GM23338 (cell line): ENCODE data around the gene GRIFIN. TPM values are rescaled to one million over a fixed set of nuclear protein-coding genes. Genes with fewer than 3 reads are reported as not detected.

Experiments
- ATAC-seq: fragments of 200-7000 bp; cut with Tn5 transposase; 3 replicates; pipeline ENCODE4 v1.9.1; 2020
- DNase-seq: peaks from one replicate; pipeline ENCODE4 v3.0.0-alpha.2; 2015; ENCODE audit warnings: low spot score
- H2AFZ ChIP-seq: fragments of 200-600 bp; sonication (generic); 2 replicates; pipeline ENCODE4 v1.8.0; 2016; ENCODE audit warnings: antibody characterized with exemption, mild to moderate bottlenecking, moderate library complexity
- H3F3A ChIP-seq: fragments of 200-600 bp; sonication (generic); replicated peaks from 2 replicates; pipeline ENCODE4 v1.8.0; 2017; ENCODE audit warnings: antibody characterized with exemption, mixed run types, low read depth
- H3K27ac ChIP-seq: fragments of 200-600 bp; sonication (generic); 2 replicates; pipeline ENCODE4 v1.6.1; 2016; ENCODE audit warnings: low read depth
- H3K27me3 ChIP-seq: fragments of 200-600 bp; sonication (generic); 2 replicates; pipeline ENCODE4 v1.8.0; 2016; ENCODE audit warnings: mild to moderate bottlenecking, mixed run types, moderate library complexity; ENCODE audit not compliant: insufficient read depth
- H3K36me3 ChIP-seq: fragments of 200-600 bp; sonication (generic); 2 replicates; pipeline ENCODE4 v1.8.0; 2016; ENCODE audit warnings: mild to moderate bottlenecking; ENCODE audit not compliant: insufficient read depth
- H3K4me1 ChIP-seq: fragments of 200-600 bp; sonication (generic); 2 replicates; pipeline ENCODE4 v1.8.0; 2016; ENCODE audit warnings: mild to moderate bottlenecking, moderate library complexity; ENCODE audit not compliant: insufficient read depth
- H3K4me2 ChIP-seq: fragments of 200-600 bp; sonication (generic); 2 replicates; pipeline ENCODE4 v1.7.1; 2017; ENCODE audit warnings: mixed run types
- H3K4me3 ChIP-seq: fragments of 200-600 bp; sonication (generic); 2 replicates; pipeline ENCODE4 v1.6.1; 2016; ENCODE audit warnings: mixed run types
- H3K79me2 ChIP-seq: fragments of 200-600 bp; sonication (generic); replicated peaks from 2 replicates; pipeline ENCODE4 v1.8.0; 2017; ENCODE audit warnings: mild to moderate bottlenecking; ENCODE audit not compliant: insufficient read depth
- H3K9me2 ChIP-seq: fragments of 200-600 bp; sonication (generic); 2 replicates; pipeline ENCODE4 v1.8.0; 2017; ENCODE audit not compliant: insufficient read depth
- H4K20me1 ChIP-seq: fragments of 200-600 bp; sonication (generic); replicated peaks from 2 replicates; pipeline ENCODE4 v1.8.0; 2017; ENCODE audit warnings: mild to moderate bottlenecking; ENCODE audit not compliant: insufficient read depth
- H3K27ac Mint-ChIP-seq: 2 replicates; pipeline ENCODE4 v1.8.0; 2020; ENCODE audit warnings: inconsistent platforms, mild to moderate bottlenecking, moderate library complexity, mixed read lengths
- H3K27me3 Mint-ChIP-seq: 3 replicates; pipeline ENCODE4 v1.8.0; 2022; ENCODE audit warnings: low read depth, mild to moderate bottlenecking, moderate library complexity, mixed read lengths, inconsistent platforms; ENCODE audit not compliant: insufficient read depth, poor library complexity
- H3K36me3 Mint-ChIP-seq: 3 replicates; pipeline ENCODE4 v1.8.0; 2021; ENCODE audit warnings: low read depth, mild to moderate bottlenecking, inconsistent platforms, moderate library complexity, mixed read lengths
- H3K4me1 Mint-ChIP-seq: 3 replicates; pipeline ENCODE4 v1.8.0; 2020; ENCODE audit warnings: mild to moderate bottlenecking, inconsistent platforms, mixed read lengths
- H3K4me3 Mint-ChIP-seq: 3 replicates; pipeline ENCODE4 v1.8.0; 2021; ENCODE audit warnings: moderate library complexity, mild to moderate bottlenecking, inconsistent platforms, mixed read lengths
- H3K9me3 Mint-ChIP-seq: 3 replicates; pipeline ENCODE4 v1.8.0; 2020; ENCODE audit warnings: moderate library complexity, mild to moderate bottlenecking, inconsistent platforms, mixed read lengths
- CREB1 ChIP-seq: fragments of 250-450 bp; sonication (Bioruptor Pico); IDR thresholded peaks from 2 replicates; pipeline ENCODE4 v1.5.0; 2020; ENCODE audit warnings: low read depth, mild to moderate bottlenecking, moderate library complexity
- EZH2 ChIP-seq: fragments of 200-600 bp; sonication (generic); IDR thresholded peaks from one replicate; pipeline ENCODE4 v1.8.0; 2017; ENCODE audit warnings: antibody characterized with exemption, mild to moderate bottlenecking, low read depth; ENCODE audit not compliant: unreplicated experiment
- EZH2phosphoT487 ChIP-seq: fragments of 200-600 bp; sonication (generic); IDR thresholded peaks from one replicate; pipeline ENCODE4 v1.8.1; 2018; ENCODE audit warnings: antibody characterized with exemption; ENCODE audit not compliant: unreplicated experiment
- JUNB ChIP-seq: IDR thresholded peaks from one replicate; pipeline ENCODE4 v1.6.1; 2016; ENCODE audit warnings: antibody characterized with exemption; ENCODE audit not compliant: unreplicated experiment
- NANOG ChIP-seq: IDR thresholded peaks from 2 replicates; pipeline ENCODE4 v1.6.1; 2016; ENCODE audit warnings: antibody characterized with exemption, borderline replicate concordance
- POLR2AphosphoS5 ChIP-seq: IDR thresholded peaks from 2 replicates; pipeline ENCODE4 v1.6.1; 2016; ENCODE audit warnings: antibody characterized with exemption, low read depth
- REST ChIP-seq: IDR thresholded peaks from one replicate; pipeline ENCODE4 v1.6.1; 2018; ENCODE audit warnings: antibody characterized with exemption; ENCODE audit not compliant: unreplicated experiment
- STAT1 ChIP-seq: IDR thresholded peaks from one replicate; pipeline ENCODE4 v1.6.1; 2016; ENCODE audit warnings: antibody characterized with exemption; ENCODE audit not compliant: unreplicated experiment
- ZNF331 ChIP-seq: fragments of 250-450 bp; sonication (Bioruptor Pico); IDR thresholded peaks from 2 replicates; pipeline ENCODE4 v1.5.0; 2020; ENCODE audit warnings: low read depth, mild to moderate bottlenecking, moderate library complexity
- polyA plus RNA-seq: library from polyadenylated mRNA; unstranded; fragments of >200 nt; fragmentation: Nextera tagmentation; extraction: Ambion mirVana; gene quantifications from 2 replicates; pipeline ENCODE4 v1.2.1, GENCODE V29; 2016
- total RNA-seq: library from RNA; depleted of rRNA; stranded (reverse); fragments of >200 nt; shearing (Covaris generic); gene quantifications from 2 replicates; pipeline ENCODE4 v1.2.3, GENCODE V29; 2014

The GRIFIN gene
- total and polyA plus RNA-seq, 2 experiments from 2014 or later, result not detected

GRCh38 chr7:2435146-2435545, 41.1 kb downstream of the GRIFIN start:
- no peaks in the 10 kb centered on the region; the same call in 1 of the 2 replicates for H3K79me2 ChIP-seq
- no peak for TF ChIP-seq EZH2
- TF ChIP-seq NANOG, result no peak
- TF ChIP-seq EZH2phosphoT487, result no peak
- H3K9me3 Mint-ChIP-seq, result peaks cover 7% of the 10 kb centered on the region; the same call in 2 of the 3 replicates
- DNase-seq (no peak), ATAC-seq (no peak)
- H3K4me1 ChIP-seq, result no peaks in the 10 kb centered on the region
- no peaks in the 10 kb centered on the region for H4K20me1 ChIP-seq
- H3K36me3 Mint-ChIP-seq, result peaks cover 12% of the 10 kb centered on the region
- peaks cover 6% of the 10 kb centered on the region; the same call in 1 of the 3 replicates for H3K4me1 Mint-ChIP-seq
- no peaks in the 10 kb centered on the region for H3F3A ChIP-seq
- no peak overlapping the region for H3K4me2 ChIP-seq
- H3K4me3 ChIP-seq, result no peak overlapping the region
- no peaks in the 10 kb centered on the region for H3K36me3 ChIP-seq
- no peaks in the 10 kb centered on the region for H3K27me3 ChIP-seq
- peaks cover 4% of the 10 kb centered on the region for H3K27me3 Mint-ChIP-seq
- no peak overlapping the region for H3K27ac Mint-ChIP-seq
- H3K4me3 Mint-ChIP-seq, result no peak overlapping the region
- H3K27ac ChIP-seq, result no peak overlapping the region
- no peak overlapping the region for H2AFZ ChIP-seq
- no peaks in the 10 kb centered on the region for H3K9me2 ChIP-seq

DNA sequence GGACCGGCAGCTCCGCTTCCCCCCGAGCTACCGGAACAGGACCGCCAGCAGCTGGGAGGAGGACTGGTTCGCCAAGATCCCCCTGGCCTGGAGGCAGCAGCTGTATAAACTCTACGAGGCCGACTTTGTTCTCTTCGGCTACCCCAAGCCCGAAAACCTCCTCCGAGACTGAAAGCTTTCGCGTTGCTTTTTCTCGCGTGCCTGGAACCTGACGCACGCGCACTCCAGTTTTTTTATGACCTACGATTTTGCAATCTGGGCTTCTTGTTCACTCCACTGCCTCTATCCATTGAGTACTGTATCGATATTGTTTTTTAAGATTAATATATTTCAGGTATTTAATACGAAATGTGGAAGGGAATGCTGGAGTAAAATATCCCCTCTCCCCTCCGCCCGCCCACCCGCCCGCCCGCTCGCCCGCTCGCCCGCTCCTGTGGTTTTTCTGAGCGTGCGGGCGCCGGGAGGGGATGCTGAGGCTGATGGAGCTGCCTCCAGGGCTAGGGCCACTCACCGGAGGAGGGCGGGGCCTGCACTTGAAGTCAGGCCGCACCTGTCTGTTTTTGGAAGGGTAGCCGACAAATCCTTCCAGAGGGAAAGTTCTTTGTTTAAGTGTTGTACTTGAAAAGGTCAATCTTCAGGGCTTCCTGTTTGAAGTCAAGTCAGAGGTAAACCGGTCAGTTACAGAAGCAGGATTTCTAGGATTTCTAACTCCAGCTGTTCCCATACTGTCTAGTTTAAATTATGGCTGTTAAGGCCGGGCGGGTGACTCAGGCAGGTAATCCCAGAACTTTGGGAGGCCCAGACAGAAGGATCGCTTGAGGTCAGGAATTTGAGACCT, 42.3 kb downstream of the GRIFIN start:
- Histone ChIP-seq H4K20me1 (no peaks in the 10 kb centered on the region), H3K4me1 (no peaks in the 10 kb centered on the region), H3K36me3 (no peaks in the 10 kb centered on the region), H3K27ac (no peak overlapping the region), H3K9me2 (no peaks in the 10 kb centered on the region), H3K4me3 (no peak overlapping the region), H3K79me2 (no peaks in the 10 kb centered on the region; the same call in 1 of the 2 replicates), H3F3A (no peaks in the 10 kb centered on the region), H3K4me2 (no peak overlapping the region), H3K27me3 (no peaks in the 10 kb centered on the region), H2AFZ (no peak overlapping the region)
- H3K4me1 Mint-ChIP-seq, result peaks cover 5% of the 10 kb centered on the region; the same call in 1 of the 3 replicates
- DNase-seq, result no peak
- TF ChIP-seq CREB1 (no peak), POLR2AphosphoS5 (no peak)
- H3K9me3 Mint-ChIP-seq, result peaks cover 7% of the 10 kb centered on the region; the same call in 2 of the 3 replicates
- H3K27ac Mint-ChIP-seq, result no peak overlapping the region
- H3K27me3 Mint-ChIP-seq, result peaks cover 2% of the 10 kb centered on the region
- no peak for ATAC-seq
- H3K4me3 Mint-ChIP-seq, result no peak overlapping the region
- H3K36me3 Mint-ChIP-seq, result peaks cover 12% of the 10 kb centered on the region

DNA sequence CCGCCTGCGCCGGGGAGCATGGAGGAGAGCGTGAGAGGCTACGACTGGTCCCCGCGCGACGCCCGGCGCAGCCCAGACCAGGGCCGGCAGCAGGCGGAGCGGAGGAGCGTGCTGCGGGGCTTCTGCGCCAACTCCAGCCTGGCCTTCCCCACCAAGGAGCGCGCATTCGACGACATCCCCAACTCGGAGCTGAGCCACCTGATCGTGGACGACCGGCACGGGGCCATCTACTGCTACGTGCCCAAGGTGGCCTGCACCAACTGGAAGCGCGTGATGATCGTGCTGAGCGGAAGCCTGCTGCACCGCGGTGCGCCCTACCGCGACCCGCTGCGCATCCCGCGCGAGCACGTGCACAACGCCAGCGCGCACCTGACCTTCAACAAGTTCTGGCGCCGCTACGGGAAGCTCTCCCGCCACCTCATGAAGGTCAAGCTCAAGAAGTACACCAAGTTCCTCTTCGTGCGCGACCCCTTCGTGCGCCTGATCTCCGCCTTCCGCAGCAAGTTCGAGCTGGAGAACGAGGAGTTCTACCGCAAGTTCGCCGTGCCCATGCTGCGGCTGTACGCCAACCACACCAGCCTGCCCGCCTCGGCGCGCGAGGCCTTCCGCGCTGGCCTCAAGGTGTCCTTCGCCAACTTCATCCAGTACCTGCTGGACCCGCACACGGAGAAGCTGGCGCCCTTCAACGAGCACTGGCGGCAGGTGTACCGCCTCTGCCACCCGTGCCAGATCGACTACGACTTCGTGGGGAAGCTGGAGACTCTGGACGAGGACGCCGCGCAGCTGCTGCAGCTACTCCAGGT, 43.1 kb downstream of the GRIFIN start:
- H3K27ac ChIP-seq, result no peak overlapping the region
- H3K4me1 Mint-ChIP-seq, result no peaks in the 10 kb centered on the region; the same call in 2 of the 3 replicates
- TF ChIP-seq ZNF331 (CRISPR knock-in tag) (no peak), REST (no peak), CREB1 (no peak), POLR2AphosphoS5 (no peak), STAT1 (no peak), EZH2phosphoT487 (no peak), JUNB (no peak)

More for the DNA sequence above, 43.1 kb downstream of the GRIFIN start:
- H3K4me1 ChIP-seq, result no peaks in the 10 kb centered on the region
- ATAC-seq (no peak), DNase-seq (no peak)
- no peaks in the 10 kb centered on the region for H4K20me1 ChIP-seq
- no peaks in the 10 kb centered on the region for H3K36me3 ChIP-seq
- no peaks in the 10 kb centered on the region for H3K9me2 ChIP-seq
- no peak overlapping the region for H3K4me2 ChIP-seq
- Mint-ChIP-seq H3K4me3 (no peak overlapping the region), H3K36me3 (peaks cover 12% of the 10 kb centered on the region), H3K27ac (no peak overlapping the region), H3K27me3 (peaks cover 2% of the 10 kb centered on the region), H3K9me3 (peaks cover 7% of the 10 kb centered on the region; the same call in 2 of the 3 replicates)
- H3K4me3 ChIP-seq, result no peak overlapping the region
- H3K27me3 ChIP-seq, result no peaks in the 10 kb centered on the region
- no peaks in the 10 kb centered on the region; the same call in 1 of the 2 replicates for H3K79me2 ChIP-seq
- H2AFZ ChIP-seq, result no peak overlapping the region
- no peaks in the 10 kb centered on the region for H3F3A ChIP-seq
